ENCODE data around the gene IRGC. TPM values are rescaled to one million over a fixed set of nuclear protein-coding genes. Genes with fewer than 3 reads are reported as not detected.

IRGC gene
- polyA plus RNA-seq, 3 donors from 2014 or later: 0.13 TPM; not detected in 2

GRCh38 chr19:43739439-43740235 is 23.8 kb downstream of the IRGC start:
- Mint-ChIP-seq H3K27me3 (ENCODE audit: low read depth in 3 of 3) (peaks cover 0 to 2% (median 1%) of the 10 kb centered on the region in 3 donors), H3K4me3 (no peak overlapping the region), H3K9me3 (no peaks in the 10 kb centered on the region), H3K36me3 (peaks cover 34 to 63% (median 38%) of the 10 kb centered on the region in 3 donors), H3K27ac (peak overlapping the region in 4 of 6 donors; percentile 2 to 78 (median 66)), H3K4me1 (peaks cover 6 to 9% of the 10 kb centered on the region in 2 donors)
- DNase-seq: no peak

- Mint-ChIP-seq H3K4me3 (no peak overlapping the region), H3K36me3 (peaks cover 32 to 62% (median 34%) of the 10 kb centered on the region in 3 donors), H3K4me1 (peaks cover 6 to 9% of the 10 kb centered on the region in 2 donors), H3K27me3 (ENCODE audit: low read depth in 3 of 3) (peaks cover 0 to 2% (median 1%) of the 10 kb centered on the region in 3 donors), H3K27ac (peak overlapping the region in 2 of 6 donors; percentile 21 to 67), H3K9me3 (no peaks in the 10 kb centered on the region)
- no peak for DNase-seq
Measured at GRCh38 chr19:43741075-43741825, 25.4 kb downstream of the IRGC start.

DNA sequence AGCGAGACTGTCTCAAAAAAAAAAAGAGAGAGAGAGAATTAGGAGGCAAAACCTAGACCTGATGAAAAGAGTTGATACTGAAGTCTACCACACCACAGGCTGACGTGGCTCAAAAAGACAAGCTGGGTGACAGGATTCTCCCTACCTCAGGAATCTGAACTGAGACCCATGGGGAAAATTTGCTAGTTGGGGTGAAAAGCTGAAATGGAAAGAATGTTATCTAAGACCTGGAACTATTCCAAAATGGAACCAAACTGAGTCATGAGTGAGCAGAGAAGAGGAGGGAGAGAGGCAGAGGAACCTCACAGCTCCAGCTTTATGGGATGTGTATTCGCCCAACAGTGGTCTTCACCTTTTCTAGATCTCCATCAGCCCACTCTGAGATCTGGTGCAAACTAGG is 27.2 kb downstream of the IRGC start:
- Mint-ChIP-seq H3K27ac (no peak overlapping the region), H3K27me3 (ENCODE audit: low read depth in 3 of 3) (peaks cover 0 to 2% (median 2%) of the 10 kb centered on the region in 3 donors), H3K4me3 (no peak overlapping the region), H3K9me3 (no peaks in the 10 kb centered on the region), H3K36me3 (peaks cover 29 to 58% (median 29%) of the 10 kb centered on the region in 3 donors), H3K4me1 (peaks cover 6% of the 10 kb centered on the region in 2 donors)
- DNase-seq: no peak

GRCh38 chr19:43747557-43748204 is 31.8 kb downstream of the IRGC start:
- peaks cover 0 to 1% of the 10 kb centered on the region in 2 donors for H3K4me1 Mint-ChIP-seq
- peak overlapping the region in 2 of 6 donors; percentile 8 to 57 for H3K27ac Mint-ChIP-seq
- H3K36me3 Mint-ChIP-seq: peaks cover 28 to 47% (median 29%) of the 10 kb centered on the region in 3 donors
- DNase-seq: no peak
- no peak overlapping the region for H3K4me3 Mint-ChIP-seq
- peaks cover 1 to 5% (median 2%) of the 10 kb centered on the region in 3 donors for H3K27me3 Mint-ChIP-seq (ENCODE audit: low read depth in 3 of 3)
- H3K9me3 Mint-ChIP-seq: no peaks in the 10 kb centered on the region

- Mint-ChIP-seq H3K27me3 (ENCODE audit: low read depth in 3 of 3) (peaks cover 0 to 5% (median 1%) of the 10 kb centered on the region in 3 donors), H3K36me3 (peaks cover 28 to 44% (median 29%) of the 10 kb centered on the region in 3 donors), H3K9me3 (no peaks in the 10 kb centered on the region), H3K4me3 (no peak overlapping the region), H3K27ac (peak overlapping the region in 1 of 6 donors; percentile 8), H3K4me1 (peaks cover 5% of the 10 kb centered on the region in 2 donors)
- DNase-seq: no peak
Measured at GRCh38 chr19:43748205-43748594, 32.3 kb downstream of the IRGC start.

- no peak for DNase-seq
- H3K36me3 Mint-ChIP-seq: peaks cover 28 to 42% (median 29%) of the 10 kb centered on the region in 3 donors
- H3K4me3 Mint-ChIP-seq: no peak overlapping the region
- peaks cover 0 to 5% (median 1%) of the 10 kb centered on the region in 3 donors for H3K27me3 Mint-ChIP-seq (ENCODE audit: low read depth in 3 of 3)
- H3K4me1 Mint-ChIP-seq: peaks cover 6 to 8% of the 10 kb centered on the region in 2 donors
- H3K27ac Mint-ChIP-seq: no peak overlapping the region
- H3K9me3 Mint-ChIP-seq: no peaks in the 10 kb centered on the region
Measured at GRCh38 chr19:43748685-43749084, 32.8 kb downstream of the IRGC start.

DNA sequence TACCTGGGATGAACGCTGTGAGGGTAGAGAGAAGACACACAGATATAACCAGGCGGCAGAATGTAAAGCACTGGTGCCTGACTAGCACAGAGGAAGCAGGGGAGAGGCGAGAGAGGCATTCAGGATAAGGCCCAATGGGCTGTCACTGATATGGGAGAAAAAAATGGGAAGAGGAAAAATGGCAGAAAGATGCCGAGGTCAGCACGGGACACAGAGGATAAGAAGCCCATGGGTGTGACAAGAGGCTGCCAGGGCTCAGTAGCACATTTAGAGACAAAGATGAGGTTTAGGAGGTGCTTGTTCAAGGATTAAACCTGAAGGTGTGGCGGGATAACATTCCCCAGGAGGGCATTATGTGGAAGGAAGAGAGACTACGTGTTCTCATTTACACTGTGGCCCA is 33.3 kb downstream of the IRGC start:
- Mint-ChIP-seq H3K27ac (no peak overlapping the region), H3K27me3 (ENCODE audit: low read depth in 3 of 3) (peaks cover 0 to 5% (median 1%) of the 10 kb centered on the region in 3 donors), H3K4me1 (peaks cover 10 to 12% of the 10 kb centered on the region in 2 donors), H3K9me3 (no peaks in the 10 kb centered on the region), H3K36me3 (peaks cover 23 to 37% (median 25%) of the 10 kb centered on the region in 3 donors), H3K4me3 (no peak overlapping the region)
- no peak for DNase-seq

DNA sequence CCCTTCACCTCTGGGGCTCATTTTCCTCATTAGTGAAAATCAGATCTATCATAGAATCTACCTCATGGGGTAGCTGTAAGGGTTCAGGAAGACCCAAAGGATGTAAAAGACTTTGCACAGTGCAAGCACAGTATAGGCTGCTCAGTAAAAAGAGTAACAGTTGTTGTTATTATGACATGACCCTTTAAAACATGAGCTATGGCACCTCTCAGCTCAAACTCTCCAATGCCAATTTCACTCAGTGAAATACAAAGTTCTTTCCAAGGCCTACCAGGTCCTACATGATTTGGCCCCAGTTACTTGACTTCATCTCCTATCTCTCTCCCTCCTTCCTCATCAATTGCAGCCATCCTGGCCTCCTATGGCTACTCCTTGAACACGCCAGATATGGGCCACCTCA is 34.0 kb downstream of the IRGC start:
- Mint-ChIP-seq H3K27ac (peak overlapping the region in 1 of 6 donors; percentile 6), H3K27me3 (ENCODE audit: low read depth in 3 of 3) (peaks cover 5 to 8% (median 6%) of the 10 kb centered on the region in 3 donors), H3K4me3 (no peak overlapping the region), H3K4me1 (peaks cover 14 to 15% of the 10 kb centered on the region in 2 donors), H3K36me3 (peaks cover 22 to 35% (median 23%) of the 10 kb centered on the region in 3 donors), H3K9me3 (no peaks in the 10 kb centered on the region)
- DNase-seq: no peak

- H3K4me3 Mint-ChIP-seq: no peak overlapping the region
- H3K9me3 Mint-ChIP-seq: no peaks in the 10 kb centered on the region
- H3K36me3 Mint-ChIP-seq: peaks cover 16 to 24% (median 16%) of the 10 kb centered on the region in 3 donors
- peaks cover 12 to 15% (median 15%) of the 10 kb centered on the region in 3 donors for H3K27me3 Mint-ChIP-seq (ENCODE audit: low read depth in 3 of 3)
- peak overlapping the region in 1 of 6 donors; percentile 60 for H3K27ac Mint-ChIP-seq
- no peak for DNase-seq
- peaks cover 26 to 31% of the 10 kb centered on the region in 2 donors for H3K4me1 Mint-ChIP-seq
Measured at GRCh38 chr19:43751466-43752220, 35.8 kb downstream of the IRGC start.

- Mint-ChIP-seq H3K9me3 (no peaks in the 10 kb centered on the region), H3K36me3 (peaks cover 16 to 21% (median 16%) of the 10 kb centered on the region in 3 donors), H3K4me1 (peaks cover 26 to 31% of the 10 kb centered on the region in 2 donors), H3K4me3 (peak overlapping the region in 1 of 5 donors; percentile 45), H3K27ac (peak overlapping the region in 1 of 6 donors; percentile 60), H3K27me3 (ENCODE audit: low read depth in 3 of 3) (peaks cover 12 to 15% (median 15%) of the 10 kb centered on the region in 3 donors)
- no peak for DNase-seq
Measured at GRCh38 chr19:43752287-43752875, 36.5 kb downstream of the IRGC start.

- H3K4me3 Mint-ChIP-seq: peak overlapping the region; percentile 96 to 99 (median 97)
- peaks cover 11 to 15% (median 13%) of the 10 kb centered on the region in 3 donors for H3K27me3 Mint-ChIP-seq (ENCODE audit: low read depth in 3 of 3)
- H3K36me3 Mint-ChIP-seq: peaks cover 5 to 8% (median 6%) of the 10 kb centered on the region in 3 donors
- H3K9me3 Mint-ChIP-seq: no peaks in the 10 kb centered on the region
- DNase-seq: no peak
- peak overlapping the region; percentile 87 to 99 (median 98) for H3K27ac Mint-ChIP-seq
- peaks cover 26 to 31% of the 10 kb centered on the region in 2 donors for H3K4me1 Mint-ChIP-seq
Measured at GRCh38 chr19:43754253-43754502, 38.3 kb downstream of the IRGC start.

- H3K27me3 Mint-ChIP-seq (ENCODE audit: low read depth in 3 of 3): peaks cover 11 to 15% (median 13%) of the 10 kb centered on the region in 3 donors
- peaks cover 26 to 31% of the 10 kb centered on the region in 2 donors for H3K4me1 Mint-ChIP-seq
- H3K9me3 Mint-ChIP-seq: no peaks in the 10 kb centered on the region
- peak within 1 kb of the TSS; percentile 96 to 99 (median 97) for H3K4me3 Mint-ChIP-seq
- H3K36me3 Mint-ChIP-seq: peaks cover 4 to 6% (median 5%) of the 10 kb centered on the region in 3 donors
- DNase-seq: peak; percentile 99 to 100 (median 99)
- H3K27ac Mint-ChIP-seq: peak within 1 kb of the TSS; percentile 96 to 99 (median 98)
Measured at GRCh38 chr19:43754503-43755255, 38.8 kb downstream of the IRGC start, which contains the start of gene SMG9. TSS of gene SMG9 (minus strand) at chr19:43754962. CDS start at chr19:43750741, 4,221 bp downstream.

Measured in immature natural killer cell (primary cell).